GM19035 (cell line): ENCODE results near the gene UNC5B.

ENCODE experiments used
- ATAC-seq: cut with Tn5 transposase; IDR thresholded peaks from one replicate; pipeline ENCODE4 v1.9.1; 2021; ENCODE audit not compliant: unreplicated experiment

The UNC5B gene

DNA sequence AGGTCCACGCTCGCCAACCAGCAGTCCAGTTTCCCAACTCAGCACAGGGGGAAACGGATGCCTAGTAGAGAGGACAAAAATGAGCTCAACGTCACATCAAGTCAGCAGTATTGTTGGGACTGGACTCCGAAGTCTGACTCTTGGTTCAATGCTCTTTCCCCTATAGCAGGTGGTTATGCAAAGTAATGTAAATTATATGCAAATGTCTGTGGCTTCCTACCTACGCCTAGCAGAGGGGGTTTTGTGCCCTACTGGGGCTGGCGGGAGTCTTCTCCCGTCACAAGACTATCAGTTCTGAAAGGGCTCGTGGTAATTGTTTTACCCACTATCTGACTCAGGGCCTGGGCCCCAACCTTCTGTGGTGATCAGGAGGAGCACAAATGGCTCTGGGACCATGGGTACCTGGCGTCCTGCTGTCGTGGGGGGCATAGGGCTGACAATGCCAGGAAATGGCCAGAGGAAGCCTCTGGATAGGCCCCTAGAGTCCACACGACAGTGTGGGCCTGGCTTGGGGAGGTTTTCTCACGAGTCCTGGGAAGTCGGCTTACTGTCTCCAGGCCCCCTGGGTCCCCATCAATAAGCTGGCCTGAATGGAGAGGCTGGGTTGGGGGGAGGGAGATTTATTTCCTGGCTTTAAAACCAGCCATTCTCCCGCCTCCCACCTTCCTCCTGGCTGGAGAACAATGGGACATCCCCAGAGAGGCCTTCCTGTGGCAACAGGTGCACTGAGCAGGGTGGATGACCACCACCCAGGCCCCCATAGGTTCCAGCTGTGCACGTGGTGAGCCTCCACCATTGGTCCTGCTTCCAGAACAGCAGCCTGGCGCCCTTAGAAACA is 41.8 kb downstream of the UNC5B start:
- no peak for ATAC-seq

DNA sequence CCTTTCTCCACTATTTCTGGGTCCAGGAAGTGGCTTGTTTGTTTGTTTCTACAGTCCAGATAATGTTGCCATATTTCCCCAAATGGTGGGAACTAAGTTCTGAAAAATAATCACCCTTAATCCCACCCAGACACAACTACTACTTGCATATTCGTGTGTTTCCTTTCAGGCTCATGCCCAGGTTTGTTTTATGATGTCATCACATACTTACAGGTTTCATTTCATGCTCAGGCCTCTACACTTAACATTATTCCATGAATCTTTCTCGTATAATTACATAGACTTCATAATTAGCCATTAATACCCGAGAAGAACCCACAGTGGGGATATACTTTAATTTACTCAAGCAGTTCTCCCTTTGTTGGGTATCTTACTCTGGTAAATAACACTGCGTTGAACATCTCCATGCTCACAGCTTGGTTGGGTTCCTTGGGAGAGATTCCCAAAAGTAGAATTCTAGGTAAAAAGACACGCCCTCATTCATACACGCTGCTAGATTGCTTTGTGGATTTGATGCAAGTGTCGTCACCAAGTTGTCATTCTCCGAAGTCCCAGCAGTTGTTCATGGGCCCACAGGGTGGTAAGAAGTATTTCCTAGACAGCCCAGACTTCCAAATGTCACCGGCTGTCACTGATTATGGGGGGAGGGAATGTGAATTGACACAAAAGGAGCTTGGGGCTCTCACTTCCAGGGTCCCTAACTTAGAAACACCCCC is 42.6 kb downstream of the UNC5B start:
- no peak for ATAC-seq

DNA sequence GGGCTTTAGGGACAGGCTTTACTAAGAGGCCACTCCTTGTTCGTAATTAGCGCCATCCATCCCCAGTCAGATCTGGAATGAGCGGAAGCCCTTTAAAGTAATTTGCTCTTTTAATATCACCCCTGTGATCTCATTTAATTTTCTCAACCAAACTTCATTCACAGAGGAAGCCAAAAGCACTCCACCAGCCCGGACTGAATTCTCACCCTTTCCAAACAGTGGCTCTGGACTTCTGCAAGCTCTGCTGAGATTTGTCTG is 43.1 kb downstream of the UNC5B start:
- ATAC-seq = no peak

- no peak for ATAC-seq
These were observed 43.7 kb downstream of the UNC5B start for GRCh38 chr10:71255808-71256660.

DNA sequence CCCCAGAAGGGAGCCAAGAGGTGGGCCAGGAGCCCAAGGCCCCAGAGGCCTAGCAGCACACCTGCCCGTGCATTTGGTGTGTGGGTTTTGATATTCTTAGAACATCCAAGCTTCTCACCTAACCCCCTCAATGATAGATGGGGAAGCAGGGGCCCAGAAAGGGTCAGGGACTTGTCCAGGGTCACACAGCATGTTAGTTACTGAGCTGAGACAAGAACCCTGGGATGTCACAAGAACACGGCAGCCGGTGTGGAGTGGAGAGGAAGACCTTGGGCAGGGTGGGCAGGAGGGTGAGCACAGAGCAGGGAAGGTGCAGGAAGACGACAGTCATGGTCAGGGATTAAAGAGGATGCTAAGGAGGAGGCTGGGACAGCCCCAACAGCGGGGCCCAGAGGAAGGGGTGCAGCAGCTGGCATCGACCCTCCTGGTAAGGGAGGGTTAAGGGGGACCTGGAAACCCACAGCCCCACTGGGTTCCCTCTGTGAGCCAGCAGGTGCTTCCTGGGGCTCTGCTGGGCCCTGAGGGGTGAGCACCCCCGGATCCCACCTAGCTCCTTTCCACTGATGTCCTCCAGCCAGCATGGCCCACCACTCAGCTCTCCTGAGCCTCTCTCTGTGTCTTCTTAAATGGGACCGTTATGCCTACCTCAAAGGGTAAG is 44.4 kb downstream of the UNC5B start:
- ATAC-seq = no peak

DNA sequence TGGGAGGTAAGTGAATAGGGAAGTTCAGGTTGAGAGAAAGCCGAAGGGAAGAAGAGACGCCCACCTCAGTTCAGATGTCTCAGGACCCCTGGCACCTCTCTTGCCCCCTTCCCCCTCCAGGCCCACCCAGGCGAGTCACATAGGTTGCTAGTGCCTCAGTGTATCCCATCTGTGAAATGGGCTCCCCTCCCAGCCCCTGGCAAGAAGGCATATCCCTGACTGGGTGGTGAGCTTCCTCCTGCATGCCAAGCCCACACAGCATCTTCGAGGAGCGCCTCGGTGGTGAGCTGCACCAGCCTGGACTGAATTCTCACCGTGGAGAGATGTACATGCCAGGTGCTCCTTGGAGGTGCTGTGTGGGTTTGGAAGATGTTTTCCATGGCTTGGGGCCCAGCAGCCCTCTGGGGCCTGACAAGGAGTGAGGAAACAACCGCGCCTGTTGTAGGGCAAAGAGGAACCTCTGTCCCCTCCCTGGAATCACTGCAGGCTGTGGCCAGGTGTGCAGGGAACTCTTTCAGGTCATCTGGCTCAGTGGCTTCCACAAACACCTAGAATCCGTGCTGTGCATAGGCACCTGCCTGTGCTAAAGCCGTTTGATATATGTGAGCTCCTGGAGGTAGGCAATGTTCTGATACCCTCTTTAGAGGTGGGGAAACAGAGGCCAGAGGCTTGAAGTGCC is 45.1 kb downstream of the UNC5B start:
- ATAC-seq = no peak

DNA sequence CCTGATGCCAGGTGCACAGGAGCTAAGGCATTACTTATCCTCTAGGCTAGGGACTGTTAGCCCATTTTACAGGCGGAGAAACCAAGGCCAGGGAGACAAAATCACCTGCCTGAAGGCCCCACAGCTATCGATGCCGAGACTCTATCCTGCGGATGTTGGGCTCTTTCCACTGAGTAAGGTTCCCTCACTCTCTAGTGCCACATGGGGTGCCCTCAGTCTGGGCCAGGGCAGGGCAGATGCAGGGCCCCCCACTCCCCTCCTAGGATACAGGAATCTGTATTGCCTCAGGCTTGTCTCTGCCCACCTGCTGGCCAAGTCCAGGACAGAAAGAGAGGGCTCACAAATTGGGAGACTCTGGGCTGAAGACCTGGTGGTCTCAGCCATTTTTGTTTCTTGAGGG is 45.7 kb downstream of the UNC5B start:
- no peak for ATAC-seq

DNA sequence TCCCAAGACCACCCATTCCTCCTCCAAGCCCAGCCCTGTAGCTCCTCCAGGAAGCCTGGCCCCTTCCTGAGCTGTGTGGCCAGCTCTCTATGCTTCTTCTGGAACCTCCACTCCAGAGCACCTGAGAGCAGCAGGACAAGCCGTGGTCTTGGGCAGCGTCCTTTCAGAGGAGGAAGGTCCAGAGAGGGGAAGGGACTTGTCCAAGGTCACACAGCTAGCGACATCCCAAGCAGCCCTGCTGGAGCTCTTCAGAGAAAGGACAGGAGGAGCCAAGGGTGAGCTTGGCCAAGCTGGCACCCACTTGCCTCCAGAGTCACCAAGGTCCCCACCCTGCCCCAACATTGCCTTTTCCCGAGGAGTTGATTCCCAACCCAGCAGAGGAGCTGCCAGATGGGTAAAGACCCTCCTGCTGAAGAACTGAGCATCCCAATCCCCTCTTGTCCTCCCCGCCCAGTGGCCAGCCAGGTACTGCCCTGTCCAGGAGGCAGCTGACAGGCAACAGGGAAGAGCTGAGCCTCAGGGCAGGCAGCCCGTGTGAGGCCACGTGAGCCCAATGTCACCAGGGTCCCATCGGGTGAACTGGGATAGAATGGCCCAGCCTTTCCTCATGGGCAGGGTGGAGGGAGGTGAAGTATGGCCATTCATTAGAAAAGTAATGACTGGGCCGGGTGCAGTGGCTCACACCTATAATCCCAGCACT is 46.2 kb downstream of the UNC5B start:
- ATAC-seq = no peak

GRCh38 chr10:71259282-71259681 is 46.9 kb downstream of the UNC5B start:
- no peak for ATAC-seq

- no peak for ATAC-seq
These were observed 47.6 kb downstream of the UNC5B start for GRCh38 chr10:71259815-71260501.

DNA sequence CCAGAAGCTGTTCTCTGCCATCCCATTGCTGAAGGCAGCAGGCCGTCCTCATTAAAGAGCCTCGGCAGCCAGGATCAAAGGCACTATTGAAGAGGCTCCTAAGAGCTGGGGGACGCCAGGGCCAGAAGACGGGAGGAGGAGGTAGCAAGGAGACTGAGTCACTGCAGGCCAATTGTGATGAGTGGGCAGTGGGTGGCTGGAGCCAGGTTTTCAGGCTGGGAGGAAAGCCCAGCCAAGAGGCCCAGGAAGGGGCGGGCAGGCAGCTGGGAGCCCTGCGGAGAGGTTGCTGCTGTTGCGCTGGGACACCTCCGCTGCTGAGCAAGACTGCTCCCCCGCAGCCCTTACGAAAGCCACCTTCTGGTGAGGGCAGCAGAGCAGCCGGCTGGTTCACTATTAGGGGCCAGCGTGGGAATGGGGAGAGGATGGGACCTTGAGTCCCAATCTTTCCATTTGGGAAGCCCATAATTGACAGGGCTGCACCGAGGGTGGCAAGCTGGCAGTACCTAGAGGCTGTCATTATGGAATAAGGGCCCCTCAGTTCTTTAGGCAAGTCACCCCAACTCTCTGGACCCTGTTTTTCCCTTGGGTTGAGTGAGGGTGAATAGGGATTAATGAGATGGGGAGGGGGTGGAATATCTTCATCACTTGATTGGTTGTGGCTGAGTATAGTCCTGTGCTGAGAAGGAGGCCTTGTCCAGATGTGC is 48.4 kb downstream of the UNC5B start:
- no peak for ATAC-seq

GRCh38 chr10:71262027-71262426 is 49.7 kb downstream of the UNC5B start:
- ATAC-seq = no peak

- no peak for ATAC-seq
These were observed 50.4 kb downstream of the UNC5B start for GRCh38 chr10:71262817-71263216.

- ATAC-seq = no peak
These were observed 51.0 kb downstream of the UNC5B start for GRCh38 chr10:71263376-71263775.

- no peak for ATAC-seq
These were observed 52.2 kb downstream of the UNC5B start for GRCh38 chr10:71264345-71265200.

GRCh38 chr10:71265201-71265575 is 52.8 kb downstream of the UNC5B start:
- no peak for ATAC-seq

- ATAC-seq = no peak
These were observed 53.3 kb downstream of the UNC5B start for GRCh38 chr10:71265618-71266146.
